ENCODE data around the gene SLC4A4.
"Not testable (repeated sequence)": the region's sequence is repeated elsewhere in the genome, so short reads cannot be mapped to it uniquely, and the experiment has no call there.

SLC4A4 gene

GRCh38 chr4:71360844-71361243 is 22.0 kb downstream of the SLC4A4 start:
- DNase-seq, result no peak

GRCh38 chr4:71361476-71361875 is 22.7 kb downstream of the SLC4A4 start:
- no peak for DNase-seq

- DNase-seq, result no peak
These were observed 27.9 kb downstream of the SLC4A4 start for GRCh38 chr4:71366766-71367165.

- DNase-seq, result no peak
These were observed 28.7 kb downstream of the SLC4A4 start for GRCh38 chr4:71367546-71367945.

- DNase-seq, result no peak
These were observed 30.1 kb downstream of the SLC4A4 start for GRCh38 chr4:71368906-71369305.

GRCh38 chr4:71369536-71369935 is 30.7 kb downstream of the SLC4A4 start:
- DNase-seq, result no peak

GRCh38 chr4:71375494-71375893 is 36.7 kb downstream of the SLC4A4 start:
- no peak for DNase-seq

GRCh38 chr4:71377561-71377960 is 38.7 kb downstream of the SLC4A4 start:
- no peak for DNase-seq

GRCh38 chr4:71379126-71379525 is 40.3 kb downstream of the SLC4A4 start:
- DNase-seq, result no peak

GRCh38 chr4:71380788-71381187 is 42.0 kb downstream of the SLC4A4 start:
- DNase-seq, result no peak

- DNase-seq, result no peak
These were observed 43.5 kb downstream of the SLC4A4 start for GRCh38 chr4:71382125-71382899.

GRCh38 chr4:71382900-71383560 is 44.2 kb downstream of the SLC4A4 start:
- DNase-seq, result no peak

GRCh38 chr4:71383984-71384383 is 45.2 kb downstream of the SLC4A4 start:
- DNase-seq, result no peak

GRCh38 chr4:71389149-71389827 is 50.5 kb downstream of the SLC4A4 start:
- DNase-seq, result no peak

GRCh38 chr4:71392109-71392508 is 53.3 kb downstream of the SLC4A4 start:
- DNase-seq, result no peak

- no peak for DNase-seq
These were observed 57.6 kb downstream of the SLC4A4 start for GRCh38 chr4:71396382-71396781.

- DNase-seq, result no peak
These were observed 62.0 kb downstream of the SLC4A4 start for GRCh38 chr4:71400810-71401209.

- DNase-seq, result no peak
These were observed 63.8 kb downstream of the SLC4A4 start for GRCh38 chr4:71402616-71403015.

- no peak for DNase-seq
These were observed 65.2 kb downstream of the SLC4A4 start for GRCh38 chr4:71404049-71404448.

GRCh38 chr4:71405791-71406190 is 67.0 kb downstream of the SLC4A4 start:
- DNase-seq, result no peak

GRCh38 chr4:71406459-71406963 is 67.7 kb downstream of the SLC4A4 start:
- DNase-seq, result no peak

- DNase-seq, result not testable (repeated sequence)
These were observed 70.1 kb downstream of the SLC4A4 start for GRCh38 chr4:71408961-71409360.

GRCh38 chr4:71411981-71412380 is 73.2 kb downstream of the SLC4A4 start:
- DNase-seq, result no peak

- no peak for DNase-seq
These were observed 76.7 kb downstream of the SLC4A4 start for GRCh38 chr4:71415491-71415890.
